KMS-11 (cell line): ENCODE data around the gene CERCAM.

Source experiments
- H2AFZ ChIP-seq: fragments of 200-600 bp; sonication (generic); 2 replicates; pipeline ENCODE4 v1.6.1; 2016; ENCODE audit warnings: antibody characterized with exemption, mixed run types, low read depth
- H3K27ac ChIP-seq: fragments of 200-600 bp; sonication (generic); 2 replicates; pipeline ENCODE4 v1.6.1; 2016; ENCODE audit warnings: mild to moderate bottlenecking, mixed run types
- H3K27me3 ChIP-seq: fragments of 200-600 bp; sonication (generic); 2 replicates; pipeline ENCODE4 v1.6.1; 2017; ENCODE audit warnings: mild to moderate bottlenecking, low read depth, mixed run types, moderate library complexity; ENCODE audit not compliant: insufficient read depth
- H3K36me3 ChIP-seq: fragments of 200-600 bp; sonication (generic); 2 replicates; pipeline ENCODE4 v1.6.1; 2017; ENCODE audit warnings: mild to moderate bottlenecking, mixed run types; ENCODE audit not compliant: insufficient read depth
- H3K4me1 ChIP-seq: fragments of 200-600 bp; sonication (generic); 2 replicates; pipeline ENCODE4 v1.6.1; 2016; ENCODE audit warnings: mild to moderate bottlenecking, low read depth, mixed run types; ENCODE audit not compliant: poor library complexity, severe bottlenecking
- H3K4me2 ChIP-seq: fragments of 200-600 bp; sonication (generic); 2 replicates; pipeline ENCODE4 v1.7.0; 2016; ENCODE audit warnings: mild to moderate bottlenecking, mixed run types
- H3K4me3 ChIP-seq: fragments of 200-600 bp; sonication (generic); IDR thresholded peaks from 2 replicates; pipeline ENCODE4 v1.6.1; 2017; ENCODE audit warnings: low read depth, low read length, mixed read lengths; ENCODE audit not compliant: insufficient read depth
- H3K79me2 ChIP-seq: fragments of 200-600 bp; sonication (generic); 2 replicates; pipeline ENCODE4 v1.6.1; 2016; ENCODE audit warnings: low read depth, mixed run types; ENCODE audit not compliant: insufficient read depth
- H3K9ac ChIP-seq: fragments of 200-600 bp; sonication (generic); 2 replicates; pipeline ENCODE4 v1.6.1; 2016; ENCODE audit warnings: mild to moderate bottlenecking, mixed run types
- H4K20me1 ChIP-seq: fragments of 200-600 bp; sonication (generic); 2 replicates; pipeline ENCODE4 v1.6.1; 2016; ENCODE audit warnings: mild to moderate bottlenecking, mixed run types; ENCODE audit not compliant: insufficient read depth
- TF ChIP-seq, protein P1 (sequence below): fragments of 200-600 bp; sonication (generic); conservative IDR thresholded peaks from 2 replicates; pipeline ENCODE4 v1.6.1; 2017; ENCODE audit warnings: low read depth, mild to moderate bottlenecking, antibody characterized with exemption, low read length, moderate library complexity, mixed read lengths

Gene CERCAM

DNA sequence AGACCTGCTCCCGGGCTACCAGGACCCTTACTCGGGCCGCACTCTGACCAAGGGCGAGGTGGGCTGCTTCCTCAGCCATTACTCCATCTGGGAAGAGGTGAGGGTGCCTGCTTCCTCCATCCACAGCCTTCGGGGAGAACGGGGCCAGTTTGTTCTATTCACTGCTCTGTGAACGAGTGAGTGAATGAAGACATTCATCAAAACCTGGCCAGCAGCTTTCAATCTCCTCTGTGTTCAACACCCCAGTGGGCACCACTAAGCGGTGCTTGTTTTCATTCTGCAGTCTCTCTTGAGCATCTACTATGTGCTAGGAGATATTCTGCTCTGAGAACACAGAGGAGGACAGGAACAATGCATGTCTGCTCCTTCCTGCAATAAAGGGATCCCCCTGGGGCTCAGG lies 10.6 kb downstream of the CERCAM start:
- H3K9ac ChIP-seq = no peak overlapping the region
- H3K79me2 ChIP-seq = no peaks in the 10 kb centered on the region
- no peaks in the 10 kb centered on the region for H3K27me3 ChIP-seq
- H3K36me3 ChIP-seq = no peaks in the 10 kb centered on the region
- TF ChIP-seq, protein P1, sequence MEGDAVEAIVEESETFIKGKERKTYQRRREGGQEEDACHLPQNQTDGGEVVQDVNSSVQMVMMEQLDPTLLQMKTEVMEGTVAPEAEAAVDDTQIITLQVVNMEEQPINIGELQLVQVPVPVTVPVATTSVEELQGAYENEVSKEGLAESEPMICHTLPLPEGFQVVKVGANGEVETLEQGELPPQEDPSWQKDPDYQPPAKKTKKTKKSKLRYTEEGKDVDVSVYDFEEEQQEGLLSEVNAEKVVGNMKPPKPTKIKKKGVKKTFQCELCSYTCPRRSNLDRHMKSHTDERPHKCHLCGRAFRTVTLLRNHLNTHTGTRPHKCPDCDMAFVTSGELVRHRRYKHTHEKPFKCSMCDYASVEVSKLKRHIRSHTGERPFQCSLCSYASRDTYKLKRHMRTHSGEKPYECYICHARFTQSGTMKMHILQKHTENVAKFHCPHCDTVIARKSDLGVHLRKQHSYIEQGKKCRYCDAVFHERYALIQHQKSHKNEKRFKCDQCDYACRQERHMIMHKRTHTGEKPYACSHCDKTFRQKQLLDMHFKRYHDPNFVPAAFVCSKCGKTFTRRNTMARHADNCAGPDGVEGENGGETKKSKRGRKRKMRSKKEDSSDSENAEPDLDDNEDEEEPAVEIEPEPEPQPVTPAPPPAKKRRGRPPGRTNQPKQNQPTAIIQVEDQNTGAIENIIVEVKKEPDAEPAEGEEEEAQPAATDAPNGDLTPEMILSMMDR = no peak
- no peaks in the 10 kb centered on the region for H4K20me1 ChIP-seq
- no peak overlapping the region for H3K4me2 ChIP-seq
- H2AFZ ChIP-seq = no peak overlapping the region
- H3K27ac ChIP-seq = no peak overlapping the region
- H3K4me3 ChIP-seq = no peak overlapping the region
- H3K4me1 ChIP-seq = no peaks in the 10 kb centered on the region

- Histone ChIP-seq H4K20me1 (no peaks in the 10 kb centered on the region), H2AFZ (no peak overlapping the region), H3K79me2 (no peaks in the 10 kb centered on the region), H3K4me2 (no peak overlapping the region), H3K36me3 (no peaks in the 10 kb centered on the region), H3K27ac (no peak overlapping the region), H3K27me3 (no peaks in the 10 kb centered on the region), H3K4me3 (no peak overlapping the region), H3K9ac (no peak overlapping the region), H3K4me1 (peaks cover 9% of the 10 kb centered on the region)
- TF ChIP-seq, protein P1 = no peak
Measured at GRCh38 chr9:128434340-128434739, 13.7 kb downstream of the CERCAM start.

- Histone ChIP-seq H3K79me2 (no peaks in the 10 kb centered on the region), H3K4me2 (no peak overlapping the region), H3K36me3 (no peaks in the 10 kb centered on the region), H4K20me1 (no peaks in the 10 kb centered on the region), H3K27me3 (no peaks in the 10 kb centered on the region), H3K9ac (no peak overlapping the region), H2AFZ (no peak overlapping the region), H3K4me1 (peaks cover 9% of the 10 kb centered on the region), H3K27ac (no peak overlapping the region), H3K4me3 (no peak overlapping the region)
- TF ChIP-seq, protein P1 = no peak
Measured at GRCh38 chr9:128435611-128436010, 15.0 kb downstream of the CERCAM start.

- TF ChIP-seq, protein P1 = peak; percentile 83
- Histone ChIP-seq H3K4me3 (no peak overlapping the region), H4K20me1 (no peaks in the 10 kb centered on the region), H2AFZ (peak overlapping the region; percentile 52; the same call in 1 of the 2 replicates), H3K9ac (no peak overlapping the region), H3K36me3 (no peaks in the 10 kb centered on the region), H3K79me2 (no peaks in the 10 kb centered on the region), H3K27ac (no peak overlapping the region), H3K4me2 (peak overlapping the region; percentile 4; the same call in 1 of the 2 replicates), H3K4me1 (peaks cover 9% of the 10 kb centered on the region), H3K27me3 (no peaks in the 10 kb centered on the region)
Measured at GRCh38 chr9:128438343-128439109, 17.9 kb downstream of the CERCAM start.
